Measurements from ENCODE around the gene MMADHC.
A peak's percentile ranks its signal among the peaks of the same experiment; 100 is the strongest.

MMADHC gene

GRCh38 chr2:149564983-149565382, 22.6 kb downstream of the MMADHC start:
- peaks cover 41% of the 10 kb centered on the region for H3K36me3 ChIP-seq (ENCODE audit: insufficient read depth, insufficient read length, low read length)
- H3K27me3 ChIP-seq (ENCODE audit: insufficient read depth, insufficient read length), result no peaks in the 10 kb centered on the region
- TF ChIP-seq ZNF274 (IDR thresholded peaks at IDR 0.05; ENCODE audit: low read depth, low read length), result no peak
- H3K4me3 ChIP-seq (ENCODE audit: insufficient read length, low read depth), result no peak overlapping the region
- no peak overlapping the region for H3K9ac ChIP-seq (ENCODE audit: insufficient read length, low read depth)
- DNase-seq (ENCODE audit: low read depth, low spot score), result no peak
- no peaks in the 10 kb centered on the region for H3K4me1 ChIP-seq (ENCODE audit: insufficient read depth, insufficient read length)
- no peaks in the 10 kb centered on the region for H3K9me3 ChIP-seq (ENCODE audit: insufficient read depth, low read length)

- Histone ChIP-seq H3K27me3 (ENCODE audit: insufficient read depth, insufficient read length) (no peaks in the 10 kb centered on the region), H3K4me3 (ENCODE audit: insufficient read length, low read depth) (no peak overlapping the region), H3K36me3 (ENCODE audit: insufficient read depth, insufficient read length, low read length) (peaks cover 32% of the 10 kb centered on the region), H3K9ac (ENCODE audit: insufficient read length, low read depth) (no peak overlapping the region), H3K4me1 (ENCODE audit: insufficient read depth, insufficient read length) (no peaks in the 10 kb centered on the region), H3K9me3 (ENCODE audit: insufficient read depth, low read length) (no peaks in the 10 kb centered on the region)
- no peak for DNase-seq (ENCODE audit: low read depth, low spot score)
- TF ChIP-seq YY1 (IDR thresholded peaks at IDR 0.05; ENCODE audit: insufficient read depth, insufficient read length), result no peak
These were observed 23.5 kb downstream of the MMADHC start for GRCh38 chr2:149564097-149564496.

- no peak overlapping the region for H3K4me3 ChIP-seq (ENCODE audit: insufficient read length, low read depth)
- H3K27me3 ChIP-seq (ENCODE audit: insufficient read depth, insufficient read length), result no peaks in the 10 kb centered on the region
- peaks cover 15% of the 10 kb centered on the region for H3K36me3 ChIP-seq (ENCODE audit: insufficient read depth, insufficient read length, low read length)
- H3K9ac ChIP-seq (ENCODE audit: insufficient read length, low read depth), result no peak overlapping the region
- H3K9me3 ChIP-seq (ENCODE audit: insufficient read depth, low read length), result no peaks in the 10 kb centered on the region
- no peak for DNase-seq (ENCODE audit: low read depth, low spot score)
- TF ChIP-seq ZNF274 (IDR thresholded peaks at IDR 0.05; ENCODE audit: low read depth, low read length) (no peak), SUZ12 (IDR thresholded peaks at IDR 0.05; ENCODE audit: extremely low read depth, insufficient read depth, insufficient read length) (no peak), YY1 (IDR thresholded peaks at IDR 0.05; ENCODE audit: insufficient read depth, insufficient read length) (no peak)
- no peaks in the 10 kb centered on the region for H3K4me1 ChIP-seq (ENCODE audit: insufficient read depth, insufficient read length)
These were observed 25.3 kb downstream of the MMADHC start for GRCh38 chr2:149562324-149562723.

- Histone ChIP-seq H3K9ac (ENCODE audit: insufficient read length, low read depth) (no peak overlapping the region), H3K27me3 (ENCODE audit: insufficient read depth, insufficient read length) (no peaks in the 10 kb centered on the region), H3K9me3 (ENCODE audit: insufficient read depth, low read length) (no peaks in the 10 kb centered on the region), H3K36me3 (ENCODE audit: insufficient read depth, insufficient read length, low read length) (peaks cover 6% of the 10 kb centered on the region), H3K4me1 (ENCODE audit: insufficient read depth, insufficient read length) (no peaks in the 10 kb centered on the region), H3K4me3 (ENCODE audit: insufficient read length, low read depth) (no peak overlapping the region)
- no peak for TF ChIP-seq ZNF274 (IDR thresholded peaks at IDR 0.05; ENCODE audit: low read depth, low read length)
- TF ChIP-seq YY1 (IDR thresholded peaks at IDR 0.05; ENCODE audit: insufficient read depth, insufficient read length), result no peak
- TF ChIP-seq SUZ12 (IDR thresholded peaks at IDR 0.05; ENCODE audit: extremely low read depth, insufficient read depth, insufficient read length), result no peak
- peak; percentile 20 for DNase-seq (ENCODE audit: low read depth, low spot score)
These were observed 26.2 kb downstream of the MMADHC start for GRCh38 chr2:149561309-149561926.

- TF ChIP-seq YY1 (IDR thresholded peaks at IDR 0.05; ENCODE audit: insufficient read depth, insufficient read length) (no peak), SUZ12 (IDR thresholded peaks at IDR 0.05; ENCODE audit: extremely low read depth, insufficient read depth, insufficient read length) (no peak), ZNF274 (IDR thresholded peaks at IDR 0.05; ENCODE audit: low read depth, low read length) (no peak)
- no peaks in the 10 kb centered on the region for H3K27me3 ChIP-seq (ENCODE audit: insufficient read depth, insufficient read length)
- H3K9ac ChIP-seq (ENCODE audit: insufficient read length, low read depth), result no peak overlapping the region
- no peaks in the 10 kb centered on the region for H3K9me3 ChIP-seq (ENCODE audit: insufficient read depth, low read length)
- H3K36me3 ChIP-seq (ENCODE audit: insufficient read depth, insufficient read length, low read length), result no peaks in the 10 kb centered on the region
- H3K4me3 ChIP-seq (ENCODE audit: insufficient read length, low read depth), result no peak overlapping the region
- no peak for DNase-seq (ENCODE audit: low read depth, low spot score)
- H3K4me1 ChIP-seq (ENCODE audit: insufficient read depth, insufficient read length), result no peaks in the 10 kb centered on the region
These were observed 28.1 kb downstream of the MMADHC start for GRCh38 chr2:149559341-149560068.

- no peak for DNase-seq (ENCODE audit: low read depth, low spot score)
- no peaks in the 10 kb centered on the region for H3K27me3 ChIP-seq (ENCODE audit: insufficient read depth, insufficient read length)
- no peak for TF ChIP-seq ZNF274 (IDR thresholded peaks at IDR 0.05; ENCODE audit: low read depth, low read length)
- TF ChIP-seq YY1 (IDR thresholded peaks at IDR 0.05; ENCODE audit: insufficient read depth, insufficient read length), result no peak
- no peak for TF ChIP-seq SUZ12 (IDR thresholded peaks at IDR 0.05; ENCODE audit: extremely low read depth, insufficient read depth, insufficient read length)
- no peak overlapping the region for H3K4me3 ChIP-seq (ENCODE audit: insufficient read length, low read depth)
- peaks cover 4% of the 10 kb centered on the region; the same call in 1 of the 2 replicates for H3K9me3 ChIP-seq (ENCODE audit: insufficient read depth, low read length)
- H3K4me1 ChIP-seq (ENCODE audit: insufficient read depth, insufficient read length), result no peaks in the 10 kb centered on the region
- no peaks in the 10 kb centered on the region for H3K36me3 ChIP-seq (ENCODE audit: insufficient read depth, insufficient read length, low read length)
- no peak overlapping the region for H3K9ac ChIP-seq (ENCODE audit: insufficient read length, low read depth)
These were observed 31.1 kb downstream of the MMADHC start for GRCh38 chr2:149556452-149556851.

GRCh38 chr2:149552830-149553229, 34.7 kb downstream of the MMADHC start:
- Histone ChIP-seq H3K36me3 (ENCODE audit: insufficient read depth, insufficient read length, low read length) (no peaks in the 10 kb centered on the region), H3K4me1 (ENCODE audit: insufficient read depth, insufficient read length) (no peaks in the 10 kb centered on the region), H3K27me3 (ENCODE audit: insufficient read depth, insufficient read length) (no peaks in the 10 kb centered on the region), H3K9ac (ENCODE audit: insufficient read length, low read depth) (no peak overlapping the region), H3K9me3 (ENCODE audit: insufficient read depth, low read length) (peaks cover 11% of the 10 kb centered on the region), H3K4me3 (ENCODE audit: insufficient read length, low read depth) (no peak overlapping the region)
- no peak for TF ChIP-seq SUZ12 (IDR thresholded peaks at IDR 0.05; ENCODE audit: extremely low read depth, insufficient read depth, insufficient read length)
- TF ChIP-seq YY1 (IDR thresholded peaks at IDR 0.05; ENCODE audit: insufficient read depth, insufficient read length), result no peak
- no peak for TF ChIP-seq ZNF274 (IDR thresholded peaks at IDR 0.05; ENCODE audit: low read depth, low read length)
- no peak for DNase-seq (ENCODE audit: low read depth, low spot score)
